Loucy (cell line): Measurements from ENCODE around the gene GGA3.
A peak's percentile ranks its signal among the peaks of the same experiment; 100 is the strongest.

Source experiments
- H2AFZ ChIP-seq: fragments of 200-600 bp; sonication (generic); 2 replicates; pipeline ENCODE4 v1.6.0; 2016; ENCODE audit warnings: antibody characterized with exemption, mild to moderate bottlenecking, low read length, moderate library complexity
- H3F3A ChIP-seq: fragments of 200-600 bp; 2 replicates; pipeline ENCODE4 v1.6.0; 2016; ENCODE audit warnings: antibody characterized with exemption, low read depth, mild to moderate bottlenecking
- H3K27me3 ChIP-seq: fragments of 200-600 bp; sonication (generic); 2 replicates; pipeline ENCODE4 v1.6.1; 2014; ENCODE audit warnings: low read length, mild to moderate bottlenecking; ENCODE audit not compliant: insufficient read depth, poor library complexity, severe bottlenecking
- H3K36me3 ChIP-seq: fragments of 200-600 bp; sonication (generic); 2 replicates; pipeline ENCODE4 v1.6.1; 2016; ENCODE audit warnings: low read length; ENCODE audit not compliant: insufficient read depth
- H3K4me1 ChIP-seq: fragments of 200-600 bp; sonication (generic); 2 replicates; pipeline ENCODE4 v1.5.1; 2014; ENCODE audit warnings: low read length, mild to moderate bottlenecking; ENCODE audit not compliant: insufficient read depth, poor library complexity, severe bottlenecking
- H3K4me2 ChIP-seq: fragments of 200-600 bp; sonication (generic); 2 replicates; pipeline ENCODE4 v1.6.0; 2014; ENCODE audit warnings: antibody characterized with exemption, low read length, low read depth, mild to moderate bottlenecking; ENCODE audit not compliant: poor library complexity, severe bottlenecking
- H3K4me3 ChIP-seq: fragments of 200-600 bp; sonication (generic); 2 replicates; pipeline ENCODE4 v1.5.1; 2014; ENCODE audit warnings: low read length, mild to moderate bottlenecking, mixed read lengths; ENCODE audit not compliant: poor library complexity, severe bottlenecking
- H3K79me2 ChIP-seq: fragments of 200-600 bp; sonication (generic); 2 replicates; pipeline ENCODE4 v1.6.1; 2014; ENCODE audit warnings: low read length; ENCODE audit not compliant: insufficient read depth
- H3K9ac ChIP-seq: fragments of 200-600 bp; sonication (generic); 2 replicates; pipeline ENCODE4 v1.6.0; 2014; ENCODE audit warnings: mild to moderate bottlenecking, low read depth, low read length, moderate library complexity; ENCODE audit not compliant: poor library complexity, severe bottlenecking
- H3K9me2 ChIP-seq: fragments of 200-600 bp; sonication (generic); replicated peaks from 2 replicates; pipeline ENCODE4 v1.6.1; 2016; ENCODE audit warnings: low read depth, low read length, mixed read lengths
- H3K9me3 ChIP-seq: fragments of 200-600 bp; sonication (generic); 2 replicates; pipeline ENCODE4 v1.6.1; 2014; ENCODE audit warnings: mild to moderate bottlenecking, antibody characterized with exemption, low read length, low read depth; ENCODE audit not compliant: insufficient read depth
- H4K20me1 ChIP-seq: fragments of 200-600 bp; sonication (generic); 2 replicates; pipeline ENCODE4 v1.6.0; 2014; ENCODE audit warnings: antibody characterized with exemption, low read length, mild to moderate bottlenecking; ENCODE audit not compliant: insufficient read depth, poor library complexity, severe bottlenecking
- CTCF ChIP-seq: fragments of 200-600 bp; sonication (generic); conservative IDR thresholded peaks from 2 replicates; pipeline ENCODE4 v1.5.1; 2014; ENCODE audit warnings: mild to moderate bottlenecking, antibody characterized with exemption, low read length
- EZH2phosphoT487 ChIP-seq: fragments of 200-600 bp; IDR thresholded peaks from 2 replicates; pipeline ENCODE4 v1.6.1; 2018; ENCODE audit warnings: antibody characterized with exemption, mild to moderate bottlenecking, moderate library complexity, borderline replicate concordance

GGA3 gene

GRCh38 chr17:75261336-75262111 lies at the start of gene GGA3, which contains the start of gene MRPS7:
TSS of gene GGA3 (minus strand) at chr17:75261606. CDS start at chr17:75261587, 19 bp downstream.
TSS of gene MRPS7 (plus strand) at chr17:75261879. CDS start at chr17:75261901, 22 bp downstream.
- H3F3A ChIP-seq: no peaks in the 10 kb centered on the region
- peak within 1 kb of the TSS; percentile 98 for H3K4me2 ChIP-seq
- H3K9ac ChIP-seq: peak within 1 kb of the TSS; percentile 94
- peaks cover 22% of the 10 kb centered on the region for H3K4me1 ChIP-seq
- no peaks in the 10 kb centered on the region for H3K27me3 ChIP-seq
- no peaks in the 10 kb centered on the region for H3K9me2 ChIP-seq
- H3K79me2 ChIP-seq: peaks cover 53% of the 10 kb centered on the region
- H2AFZ ChIP-seq: peak within 1 kb of the TSS; percentile 82
- peak within 1 kb of the TSS; percentile 93 for H3K4me3 ChIP-seq
- no peak for TF ChIP-seq CTCF
- no peak for TF ChIP-seq EZH2phosphoT487
- H3K9me3 ChIP-seq: no peaks in the 10 kb centered on the region
- H3K36me3 ChIP-seq: peaks cover 13% of the 10 kb centered on the region; the same call in 1 of the 2 replicates
- peaks cover 13% of the 10 kb centered on the region for H4K20me1 ChIP-seq

GRCh38 chr17:75308732-75309629 lies 47.6 kb upstream of the GGA3 start:
- TF ChIP-seq EZH2phosphoT487: no peak
- TF ChIP-seq CTCF: no peak
- Histone ChIP-seq H3K9me2 (no peaks in the 10 kb centered on the region), H2AFZ (no peak overlapping the region), H3K4me3 (no peak overlapping the region), H3F3A (no peaks in the 10 kb centered on the region), H3K4me2 (no peak overlapping the region), H4K20me1 (no peaks in the 10 kb centered on the region), H3K27me3 (no peaks in the 10 kb centered on the region), H3K4me1 (no peaks in the 10 kb centered on the region), H3K9me3 (no peaks in the 10 kb centered on the region), H3K36me3 (no peaks in the 10 kb centered on the region), H3K9ac (no peak overlapping the region), H3K79me2 (no peaks in the 10 kb centered on the region)

GRCh38 chr17:75307957-75308731 lies 46.7 kb upstream of the GGA3 start:
- TF ChIP-seq EZH2phosphoT487 (no peak), CTCF (no peak)
- Histone ChIP-seq H3K9ac (no peak overlapping the region), H3K9me2 (no peaks in the 10 kb centered on the region), H3K4me1 (no peaks in the 10 kb centered on the region), H3K79me2 (no peaks in the 10 kb centered on the region), H3K27me3 (no peaks in the 10 kb centered on the region), H3F3A (no peaks in the 10 kb centered on the region), H3K4me2 (no peak overlapping the region), H4K20me1 (no peaks in the 10 kb centered on the region), H3K4me3 (no peak overlapping the region), H2AFZ (no peak overlapping the region), H3K9me3 (no peaks in the 10 kb centered on the region), H3K36me3 (no peaks in the 10 kb centered on the region)
